GM12873 (cell line): ENCODE data around the gene BAD.

Experiments used
- TF ChIP-seq, protein P1 (sequence below): IDR thresholded peaks from 2 replicates; pipeline ENCODE4 v1.5.1; 2012; ENCODE audit warnings: low read depth, mild to moderate bottlenecking, moderate library complexity, low read length, control low read depth; ENCODE audit not compliant: insufficient read depth; ENCODE audit errors: missing control alignments

Gene BAD

DNA sequence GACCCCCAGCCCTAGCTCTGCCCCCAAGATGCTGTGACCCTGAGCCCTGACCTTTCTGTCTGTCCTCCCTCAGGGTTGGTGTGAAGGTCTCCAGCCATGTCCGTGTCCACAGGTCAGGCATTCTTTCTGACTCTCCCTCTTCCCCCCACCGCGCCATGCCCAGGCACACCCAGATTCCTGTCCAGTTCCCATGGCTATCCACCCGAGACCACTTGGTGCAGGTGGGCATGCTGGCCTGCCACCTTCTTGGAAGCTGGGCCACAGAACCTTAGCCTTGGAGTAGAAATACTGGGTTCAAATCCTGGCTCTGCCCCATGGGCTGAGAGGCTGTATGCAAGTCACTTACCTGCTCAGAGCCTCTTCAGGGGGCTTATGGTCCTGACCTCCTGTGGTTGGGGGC lies 35.4 kb downstream of the BAD start:
- TF ChIP-seq, protein P1, sequence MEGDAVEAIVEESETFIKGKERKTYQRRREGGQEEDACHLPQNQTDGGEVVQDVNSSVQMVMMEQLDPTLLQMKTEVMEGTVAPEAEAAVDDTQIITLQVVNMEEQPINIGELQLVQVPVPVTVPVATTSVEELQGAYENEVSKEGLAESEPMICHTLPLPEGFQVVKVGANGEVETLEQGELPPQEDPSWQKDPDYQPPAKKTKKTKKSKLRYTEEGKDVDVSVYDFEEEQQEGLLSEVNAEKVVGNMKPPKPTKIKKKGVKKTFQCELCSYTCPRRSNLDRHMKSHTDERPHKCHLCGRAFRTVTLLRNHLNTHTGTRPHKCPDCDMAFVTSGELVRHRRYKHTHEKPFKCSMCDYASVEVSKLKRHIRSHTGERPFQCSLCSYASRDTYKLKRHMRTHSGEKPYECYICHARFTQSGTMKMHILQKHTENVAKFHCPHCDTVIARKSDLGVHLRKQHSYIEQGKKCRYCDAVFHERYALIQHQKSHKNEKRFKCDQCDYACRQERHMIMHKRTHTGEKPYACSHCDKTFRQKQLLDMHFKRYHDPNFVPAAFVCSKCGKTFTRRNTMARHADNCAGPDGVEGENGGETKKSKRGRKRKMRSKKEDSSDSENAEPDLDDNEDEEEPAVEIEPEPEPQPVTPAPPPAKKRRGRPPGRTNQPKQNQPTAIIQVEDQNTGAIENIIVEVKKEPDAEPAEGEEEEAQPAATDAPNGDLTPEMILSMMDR = no peak

DNA sequence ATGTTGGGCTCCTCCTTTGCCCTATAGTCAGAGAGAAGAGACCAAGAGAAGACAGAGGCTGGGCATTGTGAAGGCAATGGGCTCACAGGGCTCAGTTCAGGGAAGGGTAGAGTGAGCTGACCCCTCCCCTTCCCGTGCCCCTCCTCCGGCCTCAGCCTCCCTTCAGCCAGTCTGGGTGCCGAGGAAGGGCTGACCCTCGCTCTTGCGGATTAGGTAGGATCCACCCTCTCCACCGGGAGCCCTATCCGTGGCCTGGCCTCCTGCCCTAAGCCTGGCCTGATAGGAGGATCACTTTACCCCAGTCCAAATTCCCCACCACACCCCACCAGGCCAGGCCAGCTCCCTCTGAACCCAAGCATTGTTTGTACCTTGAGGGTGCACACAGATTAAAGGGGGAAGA lies 35.9 kb downstream of the BAD start:
- TF ChIP-seq, protein P1 = no peak

DNA sequence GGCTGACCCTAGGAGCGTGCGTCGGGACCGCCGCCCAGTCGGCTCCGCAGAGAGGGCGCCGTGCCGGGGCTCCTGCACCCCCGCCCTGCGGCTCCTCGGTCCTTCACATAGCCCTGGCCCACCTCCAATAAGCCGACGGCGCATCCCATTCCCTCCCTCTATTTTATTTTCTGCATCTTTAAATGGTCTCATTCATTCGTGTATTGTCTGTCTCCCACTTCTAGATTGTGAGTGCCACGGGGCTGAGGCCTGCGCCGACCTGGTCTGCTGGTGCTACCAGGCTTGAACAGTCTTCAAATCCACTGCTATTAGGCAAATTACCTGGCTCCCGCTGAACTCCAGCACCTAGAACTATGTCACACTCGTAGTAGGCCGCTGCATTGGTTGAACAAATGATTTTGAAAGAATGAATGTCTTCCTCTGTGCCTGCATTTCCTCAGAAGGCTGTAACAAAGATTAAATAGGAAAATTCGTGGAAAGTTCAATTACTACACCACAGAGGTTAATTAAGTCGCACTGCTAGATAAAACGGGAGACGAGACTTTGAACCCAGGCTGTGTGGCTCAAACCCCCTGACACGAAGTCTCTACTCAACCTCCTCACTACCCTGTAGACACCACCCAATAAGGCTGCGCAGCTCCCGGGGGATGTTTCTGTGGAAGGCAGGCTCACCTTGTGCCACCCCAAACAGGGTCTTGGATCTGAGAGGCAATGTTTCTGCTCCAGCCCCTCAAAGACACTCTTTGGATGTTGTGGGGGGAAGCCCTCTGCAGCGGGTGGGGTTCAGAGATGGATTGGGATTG lies 36.5 kb downstream of the BAD start:
- TF ChIP-seq, protein P1 = no peak

DNA sequence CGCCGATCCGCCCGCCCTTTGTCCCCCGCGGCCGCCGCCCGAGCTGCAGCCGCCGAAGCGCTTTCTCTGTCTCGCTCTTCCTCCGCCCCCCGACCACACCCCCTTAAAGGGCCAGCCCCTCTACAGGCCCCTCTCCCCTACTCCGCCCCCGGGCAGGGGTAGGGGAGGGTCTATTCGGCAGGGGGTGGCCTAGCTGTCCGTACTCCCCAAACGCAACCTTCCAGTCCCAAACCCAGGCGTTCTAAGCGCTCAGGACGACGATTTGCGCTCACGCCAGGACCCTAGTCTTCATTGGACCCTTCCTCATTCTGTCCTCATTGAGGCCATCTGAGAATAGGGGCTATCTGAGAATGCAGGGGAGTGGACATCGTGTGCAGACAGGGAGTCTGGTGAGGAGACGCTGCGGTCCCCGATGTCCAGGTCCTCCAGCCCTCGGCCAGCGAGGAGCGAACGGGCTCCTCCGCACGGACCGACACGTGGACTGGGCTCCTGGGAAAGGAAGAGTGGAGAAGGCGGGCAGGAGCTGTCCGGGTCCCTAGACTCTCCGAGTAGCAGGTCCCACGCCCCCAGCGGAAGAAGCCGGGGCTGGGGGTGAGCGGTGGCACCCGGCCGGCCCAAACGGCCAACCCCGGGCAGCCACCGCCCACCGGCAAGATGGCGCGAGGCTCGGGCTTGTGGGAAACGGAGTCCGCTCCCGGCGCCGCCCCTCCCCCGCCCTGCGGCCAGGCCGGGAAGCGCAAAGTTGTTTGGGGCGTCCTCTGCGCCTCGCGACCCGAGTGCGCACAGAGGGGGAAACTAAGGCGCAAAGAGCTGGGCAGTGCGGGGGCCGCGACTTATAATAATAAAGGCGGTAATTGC lies 37.4 kb downstream of the BAD start, which contains the start of gene PPP1R14B:
TSS of gene PPP1R14B (minus strand) at position 73 of the 858 bp plus-strand sequence. CDS start 270 bp downstream, outside the sequence.
- TF ChIP-seq, protein P1 = peak; percentile 11

DNA sequence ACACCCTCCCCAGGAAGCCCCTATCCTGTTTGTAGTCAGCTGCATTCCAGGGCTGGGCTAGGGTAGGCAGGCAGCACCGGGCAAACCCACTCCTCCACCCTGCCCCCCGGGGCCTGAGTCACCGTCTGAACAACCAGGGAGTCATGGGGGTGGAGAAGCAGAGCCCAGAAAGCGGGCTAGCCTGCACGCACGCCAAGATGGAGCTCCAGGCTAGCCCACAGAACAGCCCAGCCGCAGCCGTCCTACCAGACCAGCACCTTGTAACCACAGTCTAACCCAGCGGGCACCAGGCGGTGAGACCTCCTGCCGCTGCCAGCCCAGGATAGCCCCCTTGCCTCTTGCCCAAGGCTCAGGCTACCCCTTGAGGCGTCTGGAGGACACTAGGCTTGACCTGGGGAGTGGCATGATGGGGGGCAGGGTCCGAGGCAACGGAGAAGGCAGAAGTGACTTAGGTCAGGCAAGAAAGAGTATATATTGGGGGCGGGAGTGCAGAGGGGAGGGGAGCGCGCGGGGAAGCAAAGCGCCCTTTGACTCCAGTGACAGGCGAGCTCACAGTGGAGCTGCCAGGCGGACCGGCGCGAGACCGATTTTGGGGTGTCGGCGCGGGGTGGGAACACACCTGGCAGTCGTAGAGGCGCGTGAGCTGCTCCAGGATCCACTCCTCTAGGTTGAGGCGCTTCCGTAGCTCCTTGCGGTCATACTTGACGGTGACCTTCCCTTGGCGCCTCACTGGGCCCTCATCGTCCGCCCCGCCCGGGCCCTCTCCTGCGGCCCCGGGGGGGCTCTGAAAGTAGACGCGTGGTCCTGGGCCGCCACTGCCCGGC lies 38.5 kb downstream of the BAD start:
- TF ChIP-seq, protein P1 = no peak

DNA sequence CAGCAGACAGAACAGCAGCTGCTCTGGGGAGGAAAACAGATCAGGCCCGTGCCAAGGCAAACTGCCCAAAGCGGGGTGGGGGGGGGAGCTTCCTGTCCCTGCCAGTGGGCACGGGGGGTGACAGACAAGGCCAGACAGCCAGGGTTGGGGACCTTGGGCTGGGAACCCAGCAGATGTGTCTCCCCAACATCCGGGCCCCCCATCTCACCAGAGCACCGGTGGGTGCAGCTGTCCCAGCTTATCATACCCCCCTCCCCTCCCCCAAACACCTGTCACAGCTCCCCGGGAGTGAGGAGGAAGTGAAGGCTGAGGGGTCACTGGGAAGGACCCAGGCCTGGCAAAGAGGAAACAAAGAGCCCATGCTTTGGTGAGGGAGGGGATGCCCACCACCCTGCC lies 39.1 kb downstream of the BAD start:
- TF ChIP-seq, protein P1 = no peak
